SK-N-MC (cell line): Measurements from ENCODE around the gene TSPAN3.

Experiments used
- DNase-seq: peaks from one replicate; pipeline ENCODE4 v3.0.0-alpha.2; 2011; ENCODE audit warnings: low read depth, low spot score
- H3K27ac ChIP-seq: fragments of 200-600 bp; sonication (generic); 2 replicates; pipeline ENCODE4 v1.5.1; 2016; ENCODE audit warnings: mixed run types
- H3K36me3 ChIP-seq: fragments of 200-600 bp; sonication (generic); 2 replicates; pipeline ENCODE4 v1.6.1; 2017; ENCODE audit warnings: antibody characterized with exemption, low read length, mixed read lengths; ENCODE audit not compliant: insufficient read depth
- H3K4me3 ChIP-seq: fragments of 200-600 bp; sonication (generic); 2 replicates; pipeline ENCODE4 v1.5.1; 2016
- H3K9ac ChIP-seq: fragments of 200-600 bp; sonication (generic); 2 replicates; pipeline ENCODE4 v1.8.0; 2017; ENCODE audit warnings: mixed run types, mixed read lengths; ENCODE audit not compliant: insufficient read length
- H3K9me3 ChIP-seq: fragments of 200-600 bp; sonication (generic); 2 replicates; pipeline ENCODE4 v1.6.1; 2017; ENCODE audit warnings: low read depth, mild to moderate bottlenecking, antibody characterized with exemption, low read length, moderate library complexity, mixed read lengths
- EZH2 ChIP-seq: fragments of 200-600 bp; sonication (generic); IDR thresholded peaks from one replicate; pipeline ENCODE4 v1.6.1; 2017; ENCODE audit warnings: antibody characterized with exemption
- FOXP2 ChIP-seq: optimal IDR thresholded peaks from 2 replicates; pipeline ENCODE3; 2011; ENCODE audit warnings: mild to moderate bottlenecking, moderate library complexity; ENCODE audit not compliant: insufficient read depth; ENCODE audit errors: extremely low read length, control extremely low read depth
- POLR2AphosphoS5 ChIP-seq: IDR thresholded peaks from 2 replicates; pipeline ENCODE4 v1.6.1; 2012; ENCODE audit warnings: mild to moderate bottlenecking, low read depth, low read length, borderline replicate concordance

Gene TSPAN3

GRCh38 chr15:77020348-77021087 lies 50.4 kb downstream of the TSPAN3 start:
- Histone ChIP-seq H3K9me3 (no peaks in the 10 kb centered on the region), H3K4me3 (no peak overlapping the region), H3K9ac (no peak overlapping the region), H3K27ac (no peak overlapping the region), H3K36me3 (no peaks in the 10 kb centered on the region)
- TF ChIP-seq EZH2 (no peak), FOXP2 (no peak), POLR2AphosphoS5 (no peak)
- DNase-seq = no peak

GRCh38 chr15:77019521-77020331 lies 51.2 kb downstream of the TSPAN3 start:
- H3K4me3 ChIP-seq = no peak overlapping the region
- H3K9ac ChIP-seq = no peak overlapping the region
- no peak overlapping the region for H3K27ac ChIP-seq
- H3K36me3 ChIP-seq = no peaks in the 10 kb centered on the region
- no peak for TF ChIP-seq EZH2
- no peak for TF ChIP-seq POLR2AphosphoS5
- TF ChIP-seq FOXP2 = no peak
- DNase-seq = no peak
- H3K9me3 ChIP-seq = no peaks in the 10 kb centered on the region

GRCh38 chr15:77018796-77019505 lies 52.0 kb downstream of the TSPAN3 start:
- H3K36me3 ChIP-seq = no peaks in the 10 kb centered on the region
- no peak overlapping the region for H3K27ac ChIP-seq
- TF ChIP-seq FOXP2 (no peak), POLR2AphosphoS5 (no peak), EZH2 (no peak)
- DNase-seq = no peak
- no peak overlapping the region for H3K9ac ChIP-seq
- H3K9me3 ChIP-seq = no peaks in the 10 kb centered on the region
- H3K4me3 ChIP-seq = no peak overlapping the region

GRCh38 chr15:77017761-77018720 lies 52.9 kb downstream of the TSPAN3 start:
- no peak overlapping the region for H3K4me3 ChIP-seq
- TF ChIP-seq FOXP2 (no peak), POLR2AphosphoS5 (no peak), EZH2 (no peak)
- DNase-seq = no peak
- H3K36me3 ChIP-seq = no peaks in the 10 kb centered on the region
- no peak overlapping the region for H3K9ac ChIP-seq
- no peak overlapping the region for H3K27ac ChIP-seq
- H3K9me3 ChIP-seq = no peaks in the 10 kb centered on the region

- Histone ChIP-seq H3K36me3 (no peaks in the 10 kb centered on the region), H3K27ac (no peak overlapping the region), H3K9ac (no peak overlapping the region), H3K9me3 (no peaks in the 10 kb centered on the region), H3K4me3 (no peak overlapping the region)
- TF ChIP-seq POLR2AphosphoS5 (no peak), FOXP2 (no peak), EZH2 (no peak)
- no peak for DNase-seq
Observed at GRCh38 chr15:77017091-77017660, 53.7 kb downstream of the TSPAN3 start.

- Histone ChIP-seq H3K9me3 (no peaks in the 10 kb centered on the region), H3K27ac (no peak overlapping the region), H3K9ac (no peak overlapping the region), H3K36me3 (no peaks in the 10 kb centered on the region), H3K4me3 (no peak overlapping the region)
- DNase-seq = no peak
- TF ChIP-seq EZH2 = no peak
- TF ChIP-seq POLR2AphosphoS5 = no peak
- no peak for TF ChIP-seq FOXP2
Observed at GRCh38 chr15:77016321-77016695, 54.6 kb downstream of the TSPAN3 start.

GRCh38 chr15:77015646-77016320 lies 55.1 kb downstream of the TSPAN3 start:
- H3K9me3 ChIP-seq = no peaks in the 10 kb centered on the region
- no peaks in the 10 kb centered on the region for H3K36me3 ChIP-seq
- TF ChIP-seq POLR2AphosphoS5 (no peak), FOXP2 (no peak), EZH2 (no peak)
- H3K9ac ChIP-seq = no peak overlapping the region
- no peak overlapping the region for H3K27ac ChIP-seq
- no peak overlapping the region for H3K4me3 ChIP-seq
- no peak for DNase-seq
